Fibroblast of pulmonary artery (primary cell): ENCODE results near the gene HSD17B2.

Experiments
- DNase-seq: peaks from one replicate; pipeline ENCODE4 v3.0.0-alpha.2; 2010; ENCODE audit warnings: low read depth
- H3K4me3 ChIP-seq: replicated peaks from 2 replicates; pipeline ENCODE4 v1.5.1; 2011; ENCODE audit warnings: low read depth, mild to moderate bottlenecking, control low read depth, low read length, moderate library complexity
- TF ChIP-seq, protein P1 (sequence below): IDR thresholded peaks from 2 replicates; pipeline ENCODE4 v1.5.1; 2011; ENCODE audit warnings: mild to moderate bottlenecking, control low read depth, low read length, inconsistent platforms; ENCODE audit errors: missing control alignments

The HSD17B2 gene

DNA sequence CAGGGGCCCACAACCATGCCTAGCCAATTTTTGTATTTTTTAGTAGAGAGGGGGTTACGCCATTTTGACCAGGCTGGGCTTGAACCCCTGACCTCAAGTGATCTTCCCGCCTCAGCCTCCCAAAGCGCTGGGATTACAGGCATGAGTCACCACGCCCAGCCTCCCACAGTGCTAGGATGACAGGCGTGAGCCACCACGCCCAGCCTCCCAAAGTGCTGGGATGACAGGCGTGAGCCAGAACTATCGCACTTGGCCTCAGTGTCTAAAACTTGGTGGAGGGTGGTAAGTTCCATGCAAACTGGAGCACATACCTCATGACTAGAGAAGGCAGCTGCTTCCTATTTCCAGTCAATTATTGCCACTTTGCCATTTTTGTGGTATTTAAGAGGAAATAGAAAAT is 7.1 kb downstream of the HSD17B2 start:
- H3K4me3 ChIP-seq, result no peak overlapping the region
- TF ChIP-seq, protein P1, sequence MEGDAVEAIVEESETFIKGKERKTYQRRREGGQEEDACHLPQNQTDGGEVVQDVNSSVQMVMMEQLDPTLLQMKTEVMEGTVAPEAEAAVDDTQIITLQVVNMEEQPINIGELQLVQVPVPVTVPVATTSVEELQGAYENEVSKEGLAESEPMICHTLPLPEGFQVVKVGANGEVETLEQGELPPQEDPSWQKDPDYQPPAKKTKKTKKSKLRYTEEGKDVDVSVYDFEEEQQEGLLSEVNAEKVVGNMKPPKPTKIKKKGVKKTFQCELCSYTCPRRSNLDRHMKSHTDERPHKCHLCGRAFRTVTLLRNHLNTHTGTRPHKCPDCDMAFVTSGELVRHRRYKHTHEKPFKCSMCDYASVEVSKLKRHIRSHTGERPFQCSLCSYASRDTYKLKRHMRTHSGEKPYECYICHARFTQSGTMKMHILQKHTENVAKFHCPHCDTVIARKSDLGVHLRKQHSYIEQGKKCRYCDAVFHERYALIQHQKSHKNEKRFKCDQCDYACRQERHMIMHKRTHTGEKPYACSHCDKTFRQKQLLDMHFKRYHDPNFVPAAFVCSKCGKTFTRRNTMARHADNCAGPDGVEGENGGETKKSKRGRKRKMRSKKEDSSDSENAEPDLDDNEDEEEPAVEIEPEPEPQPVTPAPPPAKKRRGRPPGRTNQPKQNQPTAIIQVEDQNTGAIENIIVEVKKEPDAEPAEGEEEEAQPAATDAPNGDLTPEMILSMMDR, result no peak
- DNase-seq, result no peak

DNA sequence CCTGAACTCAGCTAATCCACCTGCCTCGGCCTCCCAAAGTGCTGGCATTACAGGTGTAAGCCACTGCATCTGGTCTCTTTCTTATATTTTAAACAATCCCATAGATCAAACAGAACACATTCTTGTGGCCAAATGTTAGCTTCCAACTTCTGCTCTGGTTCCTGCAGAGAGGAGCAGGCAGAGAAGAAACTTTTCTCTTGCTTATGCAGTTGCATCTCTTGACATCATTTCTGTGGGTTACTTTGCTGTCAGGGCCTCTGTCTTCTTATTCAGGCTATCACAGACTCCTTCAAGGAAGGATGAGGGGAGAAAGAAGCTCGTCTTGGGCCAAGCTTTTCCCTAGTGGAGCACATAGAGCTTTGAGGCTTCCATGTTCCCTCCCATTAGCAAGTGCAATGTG is 7.8 kb downstream of the HSD17B2 start:
- DNase-seq, result no peak
- no peak overlapping the region for H3K4me3 ChIP-seq
- TF ChIP-seq, protein P1, result no peak

DNA sequence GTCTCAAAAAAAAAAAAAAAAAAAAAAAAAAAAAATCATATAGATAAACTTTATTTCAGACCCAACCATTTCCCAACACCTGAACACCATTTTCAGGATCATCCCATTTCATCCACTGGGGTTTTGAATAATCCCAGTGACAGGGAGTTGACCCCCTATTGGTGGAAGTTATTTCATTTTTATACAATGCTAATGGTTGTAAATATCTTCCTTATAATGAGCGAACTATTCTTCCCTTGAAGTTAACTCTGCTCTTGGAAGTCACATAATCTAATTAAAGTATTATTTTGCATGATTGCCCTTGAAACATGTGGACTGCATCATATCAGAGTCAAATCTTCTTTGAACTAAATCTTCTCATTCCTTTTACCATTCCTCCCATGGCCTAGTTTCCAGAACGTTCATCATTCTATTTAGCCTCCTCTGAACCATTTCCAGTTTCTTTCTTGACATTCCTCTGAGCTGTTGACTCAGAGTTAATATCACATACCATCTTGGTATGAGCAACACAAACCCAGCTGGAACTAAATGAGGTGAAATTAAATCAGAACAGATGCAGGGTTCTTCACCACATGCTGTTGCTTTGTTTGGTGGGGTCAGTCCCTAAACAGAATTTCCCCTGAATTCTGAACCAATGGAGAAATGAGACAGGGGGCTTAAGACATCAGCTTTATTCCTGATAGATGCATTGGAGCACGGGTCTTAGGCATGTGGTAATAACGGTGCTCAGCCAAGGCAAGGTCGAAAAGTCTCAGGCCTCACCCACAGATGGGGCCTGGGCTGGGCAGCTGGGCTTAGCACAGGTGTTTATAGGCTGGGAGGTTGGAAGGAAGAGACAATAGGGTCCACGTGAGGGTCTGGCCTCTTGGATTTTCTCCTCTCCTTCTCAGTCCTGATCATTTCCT is 8.9 kb downstream of the HSD17B2 start:
- no peak for DNase-seq
- TF ChIP-seq, protein P1, result no peak
- H3K4me3 ChIP-seq, result no peak overlapping the region

DNA sequence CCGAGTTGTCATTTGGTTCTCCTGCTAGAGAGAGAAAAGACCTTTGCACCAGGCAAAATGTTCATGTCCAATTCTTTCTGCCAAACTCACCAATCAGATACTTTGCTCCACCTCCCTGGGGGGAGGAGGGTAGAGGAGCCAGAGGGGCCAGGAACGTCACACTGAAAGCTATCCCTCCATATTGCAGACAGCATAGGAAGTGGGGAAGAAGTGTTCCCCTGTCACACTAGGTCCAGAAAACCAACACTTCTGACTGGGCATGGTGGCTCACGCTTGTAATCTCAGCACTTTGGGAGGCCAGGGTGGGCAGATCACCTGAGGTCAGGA is 9.5 kb downstream of the HSD17B2 start:
- H3K4me3 ChIP-seq, result no peak overlapping the region
- DNase-seq, result no peak
- TF ChIP-seq, protein P1, result no peak

DNA sequence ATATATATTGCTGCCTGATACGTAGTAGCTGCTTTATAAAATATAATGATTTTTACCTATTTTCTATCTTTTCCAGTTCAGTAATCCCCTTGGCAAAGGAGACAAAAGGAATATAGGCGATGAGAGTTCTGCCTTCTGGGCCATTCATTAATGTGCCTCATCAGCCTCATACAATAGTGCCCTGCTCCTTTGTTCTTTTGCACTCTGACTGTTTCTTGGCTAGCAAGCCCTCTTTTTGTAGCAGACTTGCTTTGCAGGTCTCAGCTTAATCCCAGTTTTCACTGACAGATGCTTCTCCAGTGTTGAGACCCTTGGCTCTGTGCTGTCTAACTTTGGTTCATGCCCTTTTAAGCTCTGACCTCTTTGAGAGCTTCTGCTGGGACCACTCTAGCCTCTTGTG is 10.4 kb downstream of the HSD17B2 start:
- H3K4me3 ChIP-seq, result no peak overlapping the region

DNA sequence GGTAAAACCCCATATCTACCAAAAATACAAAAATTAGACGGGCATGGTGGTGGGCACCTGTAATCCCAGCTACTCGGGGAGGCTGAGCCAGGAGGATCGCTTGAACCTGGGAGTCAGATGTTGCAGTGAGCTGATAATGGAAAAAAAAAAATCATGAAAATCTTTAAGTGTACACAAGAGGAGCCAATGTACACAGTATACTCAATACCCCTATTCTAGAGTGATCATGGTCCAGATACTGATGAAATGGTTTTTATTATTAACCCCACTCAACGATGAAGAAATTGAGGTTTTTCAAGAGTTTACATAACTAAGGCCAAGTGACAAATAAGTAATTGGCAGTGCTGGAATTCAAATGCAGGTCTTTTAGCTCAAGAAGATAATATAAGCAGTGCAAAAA is 11.5 kb downstream of the HSD17B2 start:
- H3K4me3 ChIP-seq, result no peak overlapping the region
- DNase-seq, result no peak
- TF ChIP-seq, protein P1, result no peak

More for the DNA sequence above, 10.4 kb downstream of the HSD17B2 start:
- TF ChIP-seq, protein P1, result no peak
- no peak for DNase-seq

DNA sequence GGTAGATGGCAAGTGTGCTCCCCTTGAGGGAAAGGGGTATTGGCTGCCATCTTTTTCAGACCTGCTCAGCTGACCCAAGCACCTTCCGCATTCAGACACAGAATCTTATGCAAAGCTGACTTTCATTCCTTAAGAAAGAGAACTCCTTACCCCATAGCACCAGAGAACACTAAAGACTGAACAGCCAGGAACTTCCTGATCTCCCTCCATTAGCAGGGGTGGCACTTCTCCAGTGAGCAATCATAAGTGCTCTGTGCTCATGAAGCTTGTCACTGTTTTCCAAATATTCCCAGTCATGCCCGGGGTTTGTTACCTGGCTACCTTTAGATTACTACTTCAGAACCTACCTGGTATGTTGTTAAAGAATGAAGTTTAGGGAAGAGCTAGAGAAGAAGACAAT is 11.9 kb downstream of the HSD17B2 start:
- DNase-seq, result no peak
- no peak overlapping the region for H3K4me3 ChIP-seq
- TF ChIP-seq, protein P1, result no peak
